GM12873 (cell line): Measurements from ENCODE around the gene C9orf72.

Experiments
- CTCF ChIP-seq: IDR thresholded peaks from 2 replicates; pipeline ENCODE4 v1.5.1; 2012; ENCODE audit warnings: low read depth, mild to moderate bottlenecking, moderate library complexity, low read length, control low read depth; ENCODE audit not compliant: insufficient read depth; ENCODE audit errors: missing control alignments

C9orf72 gene

GRCh38 chr9:27602142-27602861 is 29.0 kb upstream of the C9orf72 start:
- TF ChIP-seq CTCF, result no peak

- TF ChIP-seq CTCF, result no peak
Measured at GRCh38 chr9:27601396-27601795, 28.1 kb upstream of the C9orf72 start.

- no peak for TF ChIP-seq CTCF
Measured at GRCh38 chr9:27600256-27600655, 27.0 kb upstream of the C9orf72 start.

- no peak for TF ChIP-seq CTCF
Measured at GRCh38 chr9:27599870-27600238, 26.6 kb upstream of the C9orf72 start.

- TF ChIP-seq CTCF, result no peak
Measured at GRCh38 chr9:27599102-27599869, 26.0 kb upstream of the C9orf72 start.

GRCh38 chr9:27595733-27596132 is 22.5 kb upstream of the C9orf72 start:
- no peak for TF ChIP-seq CTCF

- TF ChIP-seq CTCF, result no peak
Measured at GRCh38 chr9:27591672-27592071, 18.4 kb upstream of the C9orf72 start.
